ENCODE data around the gene PALD1.

PALD1 gene

DNA sequence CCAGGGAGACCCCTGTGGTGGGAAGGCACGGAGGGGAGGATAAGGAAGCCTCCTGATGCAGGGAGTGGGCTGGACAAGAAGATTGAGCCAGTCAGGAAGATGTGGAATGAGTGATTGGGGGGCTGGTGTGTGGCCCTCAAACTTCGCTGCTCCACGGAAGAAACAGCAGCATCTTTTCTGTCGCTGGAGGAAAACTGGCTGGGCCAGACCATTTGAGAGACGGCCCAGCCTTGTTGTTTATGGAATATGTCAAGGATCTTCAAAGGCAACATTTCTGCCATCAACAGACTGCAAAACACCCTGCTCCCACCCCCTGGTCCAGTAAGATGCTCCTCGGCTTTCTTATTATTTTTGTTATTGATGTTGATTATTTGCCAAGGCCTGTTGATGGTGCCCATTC, 29.4 kb downstream of the PALD1 start:
- DNase-seq (ENCODE audit: low spot score) = no peak

GRCh38 chr10:70508912-70509756, 30.6 kb downstream of the PALD1 start:
- no peak for DNase-seq (ENCODE audit: low spot score)

- no peak for DNase-seq (ENCODE audit: low spot score)
Measured at GRCh38 chr10:70509757-70510147, 31.2 kb downstream of the PALD1 start.

GRCh38 chr10:70510453-70510852, 31.9 kb downstream of the PALD1 start:
- no peak for DNase-seq (ENCODE audit: low spot score)

DNA sequence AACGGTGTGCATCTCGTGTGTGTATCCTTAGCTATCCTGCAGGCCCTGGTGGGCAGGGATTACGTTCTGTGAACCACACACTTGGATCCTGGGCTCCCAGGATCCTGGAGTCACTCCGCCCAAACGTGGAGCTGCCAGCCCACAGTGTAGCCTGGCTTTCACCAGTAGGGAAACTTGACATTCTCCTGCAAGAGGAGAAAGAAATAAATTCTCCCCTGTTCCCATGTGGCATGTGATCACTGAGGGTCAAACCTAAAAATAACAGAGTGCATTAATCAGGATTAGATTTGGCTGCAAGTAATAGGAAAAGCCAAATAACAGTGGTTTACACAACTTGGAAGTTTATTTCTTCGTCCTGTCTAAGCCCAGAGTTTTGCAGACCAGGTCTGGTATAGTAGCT, 32.3 kb downstream of the PALD1 start:
- no peak for DNase-seq (ENCODE audit: low spot score)

GRCh38 chr10:70512149-70512639, 33.6 kb downstream of the PALD1 start:
- DNase-seq (ENCODE audit: low spot score) = no peak

- no peak for DNase-seq (ENCODE audit: low spot score)
Measured at GRCh38 chr10:70513848-70514309, 35.3 kb downstream of the PALD1 start.

DNA sequence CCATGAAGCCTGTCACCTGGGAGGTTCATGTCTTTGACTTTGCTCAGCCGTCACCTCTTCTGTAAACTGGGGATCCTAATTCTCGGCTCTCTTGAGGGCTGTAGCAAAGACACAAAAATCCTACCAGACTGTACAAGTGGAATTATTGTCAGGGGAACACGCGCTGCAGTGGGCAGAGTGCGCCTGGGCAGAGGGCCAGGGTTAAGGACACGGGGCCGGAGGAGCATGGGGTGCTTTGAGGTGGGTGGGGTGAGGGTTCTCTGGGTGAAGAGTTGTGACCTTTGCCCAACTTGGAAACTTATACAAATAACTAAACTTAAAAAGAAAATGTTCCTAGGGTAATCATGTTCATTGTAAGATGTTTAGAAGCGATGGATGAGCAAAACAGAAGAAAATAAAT, 36.0 kb downstream of the PALD1 start:
- no peak for DNase-seq (ENCODE audit: low spot score)

DNA sequence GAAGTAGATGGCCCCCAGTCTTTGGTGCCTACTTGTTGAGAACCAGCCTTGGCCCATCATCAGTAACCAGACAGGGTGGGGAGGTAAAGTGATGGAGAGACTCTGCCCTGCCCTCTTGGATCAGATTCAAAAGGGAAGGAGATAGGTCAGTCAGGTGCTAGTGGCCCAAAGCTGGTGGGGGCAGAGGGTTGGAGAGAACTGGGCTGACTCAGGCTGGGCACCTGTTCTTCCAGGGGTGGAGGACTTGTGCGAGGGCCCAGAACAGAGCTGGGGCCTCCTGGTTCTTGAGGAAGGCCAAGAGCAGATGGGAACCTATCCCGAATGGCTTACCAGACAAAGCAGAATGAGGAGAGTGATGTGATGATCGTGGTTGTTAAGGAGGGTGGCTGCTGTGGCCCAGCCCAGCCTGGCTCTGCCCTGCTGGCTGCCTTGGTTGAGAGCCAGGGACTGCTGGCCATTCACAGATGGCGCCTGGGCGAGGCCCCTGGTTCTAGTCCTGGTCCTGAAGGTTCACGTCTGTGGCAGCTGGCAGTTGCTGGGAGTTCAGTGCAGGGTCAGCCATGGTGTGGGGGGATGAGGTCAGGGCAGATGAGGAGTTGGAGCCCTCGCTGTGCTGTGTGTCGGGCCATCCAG, 36.6 kb downstream of the PALD1 start:
- DNase-seq (ENCODE audit: low spot score) = no peak

- DNase-seq (ENCODE audit: low spot score) = no peak
Measured at GRCh38 chr10:70518695-70519094, 40.1 kb downstream of the PALD1 start.

- DNase-seq (ENCODE audit: low spot score) = no peak
Measured at GRCh38 chr10:70523057-70523456, 44.5 kb downstream of the PALD1 start.

DNA sequence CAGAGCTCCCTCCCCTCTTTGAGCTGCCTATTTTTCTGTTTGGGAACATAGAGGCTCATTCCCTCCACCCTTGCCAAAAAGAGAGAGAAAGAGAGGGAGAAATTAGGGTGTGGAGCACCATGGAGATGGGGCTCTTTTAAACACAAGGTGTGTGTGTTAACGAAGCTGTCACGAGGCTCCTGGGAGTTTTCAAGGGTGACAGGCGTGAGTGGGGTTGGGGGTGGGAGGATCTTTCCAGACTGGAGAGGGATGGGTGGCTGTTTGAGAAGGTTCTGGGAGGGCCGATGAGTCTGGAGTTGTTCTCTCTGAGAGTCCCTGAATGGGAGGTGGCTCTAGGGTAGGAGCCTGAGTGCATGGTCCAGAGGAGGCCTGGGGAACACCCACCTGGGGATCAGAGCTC, 45.0 kb downstream of the PALD1 start:
- no peak for DNase-seq (ENCODE audit: low spot score)

DNA sequence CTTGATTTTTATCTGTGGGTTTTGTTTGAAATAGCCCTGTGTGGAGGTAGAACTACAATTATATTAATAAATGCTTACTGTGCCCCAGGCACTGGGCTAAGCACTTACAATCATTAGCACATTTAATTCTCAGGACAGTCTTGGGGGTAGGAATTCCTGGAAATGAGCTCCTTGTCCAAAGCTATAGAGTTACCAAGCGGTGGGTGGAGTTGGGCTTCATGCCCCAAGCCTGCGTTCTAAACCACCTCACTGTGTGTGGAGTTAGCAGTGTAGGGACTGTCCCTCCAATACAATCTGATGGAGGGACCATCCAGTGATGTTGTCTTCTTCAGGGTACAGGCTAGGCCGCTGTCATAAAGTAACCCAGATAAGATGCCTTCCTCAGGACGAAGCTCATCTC, 49.7 kb downstream of the PALD1 start:
- DNase-seq (ENCODE audit: low spot score) = no peak

GRCh38 chr10:70528741-70529362, 50.3 kb downstream of the PALD1 start:
- no peak for DNase-seq (ENCODE audit: low spot score)

- DNase-seq (ENCODE audit: low spot score) = no peak
Measured at GRCh38 chr10:70529848-70530247, 51.3 kb downstream of the PALD1 start.

- DNase-seq (ENCODE audit: low spot score) = no peak
Measured at GRCh38 chr10:70530315-70530714, 51.7 kb downstream of the PALD1 start.

GRCh38 chr10:70532554-70533188, 54.1 kb downstream of the PALD1 start:
- DNase-seq (ENCODE audit: low spot score) = no peak

DNA sequence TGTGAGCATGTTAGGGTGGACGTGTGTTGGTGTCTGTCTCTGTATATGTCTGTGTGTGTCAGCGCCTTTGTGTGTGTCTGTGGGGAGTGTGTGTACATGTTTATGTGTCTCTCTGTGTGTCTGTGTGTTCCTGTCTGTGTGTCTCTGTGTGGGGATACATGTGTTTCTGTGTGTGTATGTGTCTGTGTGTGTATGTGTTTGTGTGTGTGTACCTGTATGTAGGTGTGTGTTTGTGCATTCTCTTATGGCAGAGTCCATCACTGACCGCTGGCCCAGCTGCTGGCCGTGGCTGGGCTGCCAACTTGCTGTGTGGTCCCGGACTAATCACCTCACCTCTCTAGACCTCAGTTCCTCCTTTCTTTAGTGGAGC, 54.6 kb downstream of the PALD1 start:
- no peak for DNase-seq (ENCODE audit: low spot score)

DNA sequence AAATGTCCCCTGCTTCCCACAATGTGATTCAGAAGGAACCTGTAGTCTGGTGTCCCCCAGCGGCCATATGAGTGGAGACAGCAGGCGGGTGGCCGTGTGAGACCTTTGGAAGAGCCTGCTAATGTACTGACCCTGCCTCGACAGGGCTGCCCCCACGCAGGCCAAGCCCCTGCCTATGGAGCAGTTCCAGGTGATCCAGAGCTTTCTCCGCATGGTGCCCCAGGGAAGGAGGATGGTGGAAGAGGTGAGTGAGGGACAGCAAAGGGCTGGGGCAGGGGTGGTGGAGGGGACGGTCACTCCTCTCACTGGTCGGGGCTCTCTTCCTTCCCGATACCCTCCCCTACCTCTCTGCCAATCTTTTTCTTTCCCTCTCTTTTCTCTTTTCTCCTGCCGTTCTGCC, 55.7 kb downstream of the PALD1 start:
- no peak for DNase-seq (ENCODE audit: low spot score)

GRCh38 chr10:70535001-70535400, 56.4 kb downstream of the PALD1 start:
- DNase-seq (ENCODE audit: low spot score) = no peak

DNA sequence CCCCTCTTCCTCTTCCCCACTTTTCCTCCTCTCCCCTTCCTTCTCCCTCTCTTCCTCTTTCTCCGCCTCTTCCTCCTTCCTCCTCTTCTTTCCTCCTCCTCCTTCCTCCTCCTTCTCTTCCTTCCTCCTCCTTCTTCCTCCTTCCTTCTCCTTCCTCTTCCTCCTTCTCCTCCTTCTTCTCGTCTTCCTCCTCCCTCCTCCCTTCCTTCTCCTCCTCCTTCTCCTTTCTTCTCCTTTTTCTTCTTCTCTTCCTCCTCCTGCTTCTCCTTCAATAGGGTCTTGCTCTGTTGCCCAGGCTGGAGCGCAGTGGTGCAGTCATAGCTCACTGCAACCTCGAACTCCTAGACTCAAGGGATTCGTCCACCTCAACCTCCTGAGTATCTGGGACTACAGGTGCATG, 56.9 kb downstream of the PALD1 start:
- no peak for DNase-seq (ENCODE audit: low spot score)

DNA sequence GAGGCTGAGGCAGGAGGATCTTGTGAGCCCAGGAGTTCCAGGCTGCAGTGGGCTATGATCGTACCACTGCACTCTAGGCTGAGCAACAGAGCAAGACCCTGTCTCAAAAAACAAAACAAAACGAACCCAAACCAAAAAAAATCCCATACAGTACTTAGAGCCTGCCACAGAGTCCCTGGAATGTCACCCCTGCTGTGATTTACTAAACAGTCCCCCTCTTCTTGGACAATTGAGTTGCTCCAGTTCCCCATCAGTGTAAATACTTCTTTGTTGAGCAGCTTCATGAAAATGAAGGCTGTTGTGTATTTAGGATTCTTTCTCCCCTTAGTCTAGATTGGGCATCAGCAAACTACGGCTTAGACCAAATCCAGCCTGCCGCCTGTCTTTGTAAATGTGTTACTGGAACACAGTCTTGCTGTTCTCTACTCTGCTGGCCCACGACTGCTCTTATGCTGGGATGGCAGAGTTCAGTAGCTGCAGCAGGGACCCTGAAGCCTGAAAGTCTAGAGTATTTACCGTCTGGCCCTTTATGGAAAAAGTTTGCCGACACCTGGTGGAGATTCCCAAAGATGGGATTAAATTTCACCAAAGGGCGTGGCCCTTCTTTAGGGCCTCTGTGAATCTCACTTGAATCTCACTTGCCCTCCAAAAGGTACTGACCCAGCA, 57.8 kb downstream of the PALD1 start:
- no peak for DNase-seq (ENCODE audit: low spot score)

Measured in left forelimb (tissue), 1 donor.